Transverse colon (tissue), 4 donors: ENCODE data around the gene RHOB. TPM values are rescaled to one million over a fixed set of nuclear protein-coding genes. Genes with fewer than 3 reads are reported as not detected.

Source experiments
- DNase-seq: peaks from one replicate; pipeline ENCODE4 v3.0.0-alpha.2; 2019
- H3K27ac ChIP-seq, 4 donors: fragments of 200-600 bp; sonication (generic); 2 replicates each; pipeline ENCODE4 v1.5.1; 2016 to 2018; ENCODE audit warnings: inconsistent platforms in 4 of 4
- H3K27me3 ChIP-seq: fragments of 200-600 bp; sonication (generic); 2 replicates; pipeline ENCODE4 v1.5.1; 2017; ENCODE audit warnings: inconsistent platforms
- H3K36me3 ChIP-seq, 4 donors: fragments of 200-600 bp; sonication (generic); 2 replicates each; pipeline ENCODE4 v1.5.1; 2017 to 2019; ENCODE audit warnings: inconsistent platforms in 4 of 4
- H3K4me1 ChIP-seq, 4 donors: fragments of 200-600 bp; sonication (generic); 2 replicates each; pipeline ENCODE4 v1.5.1; 2017 to 2020; ENCODE audit warnings: inconsistent platforms in 4 of 4
- H3K4me3 ChIP-seq, 4 donors: fragments of 200-600 bp; sonication (generic); 1 replicate in 1 of 4; 2 replicates in 3 of 4; pipeline versions ENCODE4 v1.5.1 to v1.6.1; 2017 to 2019; ENCODE audit warnings: inconsistent platforms in 4 of 4
- H3K9me3 ChIP-seq, 2 donors: fragments of 200-600 bp; sonication (generic); 2 replicates each; pipeline ENCODE4 v1.5.1; 2017 to 2019; ENCODE audit warnings: inconsistent platforms in 2 of 2
- CTCF ChIP-seq, 5 experiments: fragments of 200-600 bp in 3 of 5; fragments of 450-650 bp in 2 of 5; sonication (generic) in 3 of 5; IDR thresholded peaks; 1 replicate in 2 of 5; 2 replicates in 3 of 5; pipeline ENCODE4 v1.5.1; 2016 to 2017; ENCODE audit warnings: antibody characterized with exemption in 5 of 5, inconsistent platforms in 3 of 5, mild to moderate bottlenecking in 2 of 5, moderate library complexity in 1 of 5
- EP300 ChIP-seq: sonication (generic); formaldehyde crosslinking; IDR thresholded peaks from one replicate; pipeline ENCODE4 v1.6.1; 2017; ENCODE audit warnings: antibody characterized with exemption, low read depth
- POLR2A ChIP-seq: fragments of 450-650 bp; IDR thresholded peaks from one replicate; pipeline ENCODE4 v1.6.1; 2016; ENCODE audit warnings: antibody characterized with exemption, mild to moderate bottlenecking, moderate library complexity
- POLR2AphosphoS5 ChIP-seq, 3 donors: sonication (generic); formaldehyde crosslinking; IDR thresholded peaks; one replicate each; pipeline ENCODE4 v1.6.1; 2016; ENCODE audit warnings: antibody characterized with exemption in 3 of 3
- WGBS, 2 donors: methylation state at CpG; one replicate each; pipeline ENCODE4 v1.1.5; 2018; ENCODE audit warnings: low coverage in 1 of 2; 5-methylcytosine and 5-hydroxymethylcytosine counted together
- in situ Hi-C, 4 donors: fragments of 200-750 bp; cut with MboI; loops; one replicate each; pipeline versions ENCODE4 v1.15.0 to v1.15.1; 2017; ENCODE audit warnings: low sequenced_read_pairs in 3 of 4, low pct_ligation_motif_present in 1 of 4, low pct_unique_long_range_greater_than_20kb in 1 of 4
- intact Hi-C: fragments of 100-400 bp; cut with DNase I; formaldehyde crosslinking; loops from one replicate; pipeline ENCODE4 v1.15.1; 2023; ENCODE audit warnings: low total_unique reads
- total RNA-seq, 4 donors: library from RNA; depleted of rRNA; stranded (reverse); fragments of >200 nt; gene quantifications; one replicate each; pipeline ENCODE4 v1.1.0, GENCODE V29; 2016

RHOB gene
- total RNA-seq, 4 donors from 2014 or later = 360 to 732 (median 532) TPM

- no peak for TF ChIP-seq CTCF (IDR thresholded peaks at IDR 0.05)
- intact Hi-C loops = no loop called here
- Histone ChIP-seq H3K4me1 (peaks cover 27 to 56% (median 34%) of the 10 kb centered on the region in 4 donors), H3K4me3 (no peak overlapping the region), H3K27ac (peak overlapping the region; percentile 65 to 86 (median 80)), H3K27me3 (no peaks in the 10 kb centered on the region), H3K36me3 (no peaks in the 10 kb centered on the region), H3K9me3 (no peaks in the 10 kb centered on the region)
- in situ Hi-C loops = no loop called here
- peak; percentile 7 for DNase-seq
- 60 to 87% methylated on average over 1 to 14 of the region's 14 CpGs for WGBS, 2 donors
Measured at GRCh38 chr2:20421336-20421987, 25.4 kb upstream of the RHOB start.

DNA sequence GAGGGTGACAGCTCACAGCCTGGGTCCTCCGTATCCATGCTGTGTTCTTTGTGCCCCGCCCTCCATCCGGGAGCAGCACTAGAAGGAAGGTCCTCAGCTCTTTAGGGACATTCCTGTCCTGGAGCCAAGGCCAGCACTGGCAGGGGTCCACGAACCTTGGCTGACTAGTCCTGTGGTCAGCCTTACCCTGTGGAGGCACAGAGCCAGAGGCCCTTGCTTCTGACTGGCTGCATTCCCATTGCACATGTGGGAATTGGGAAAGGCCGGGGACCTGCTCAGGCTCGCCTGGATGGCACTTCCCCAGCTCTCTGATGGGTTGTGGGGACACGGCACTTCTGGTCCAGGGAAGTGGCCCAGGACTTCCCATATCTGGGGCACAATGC lies 24.9 kb upstream of the RHOB start:
- no peaks in the 10 kb centered on the region for H3K27me3 ChIP-seq
- DNase-seq = peak; percentile 80
- 65% methylated on average over 7 of the region's 7 CpGs; no CpG with 5 or more reads in 1 of the 2 donors for WGBS, 2 donors
- no peak overlapping the region for H3K4me3 ChIP-seq
- no peaks in the 10 kb centered on the region for H3K36me3 ChIP-seq
- intact Hi-C loops = no loop called here
- peak overlapping the region; percentile 65 to 86 (median 80) for H3K27ac ChIP-seq
- in situ Hi-C loops = no loop called here
- H3K9me3 ChIP-seq = no peaks in the 10 kb centered on the region
- peaks cover 27 to 53% (median 34%) of the 10 kb centered on the region in 4 donors for H3K4me1 ChIP-seq
- no peak for TF ChIP-seq CTCF (IDR thresholded peaks at IDR 0.05)
- TF ChIP-seq POLR2AphosphoS5 (IDR thresholded peaks at IDR 0.05) = peak; percentile 50 to 75 (median 55)
- no peak for TF ChIP-seq POLR2A
- no peak for TF ChIP-seq EP300

- peak; percentile 25 for DNase-seq
- no peaks in the 10 kb centered on the region for H3K9me3 ChIP-seq
- TF ChIP-seq POLR2AphosphoS5 (IDR thresholded peaks at IDR 0.05) (peak in 2 of 3 donors; percentile 65 to 74), EP300 (no peak)
- H3K4me3 ChIP-seq = no peak overlapping the region
- H3K4me1 ChIP-seq = peaks cover 27 to 51% (median 34%) of the 10 kb centered on the region in 4 donors
- H3K27me3 ChIP-seq = no peaks in the 10 kb centered on the region
- in situ Hi-C loops = no loop called here
- no peaks in the 10 kb centered on the region for H3K36me3 ChIP-seq
- H3K27ac ChIP-seq = peak overlapping the region; percentile 65 to 86 (median 80)
- 68 to 76% methylated on average over 3 to 10 of the region's 11 CpGs for WGBS, 2 donors
- intact Hi-C loops = no loop called here
Measured at GRCh38 chr2:20422402-20423271, 24.2 kb upstream of the RHOB start.

GRCh38 chr2:20423359-20423758 lies 23.5 kb upstream of the RHOB start:
- H3K27me3 ChIP-seq = no peaks in the 10 kb centered on the region
- TF ChIP-seq EP300 (no peak), POLR2A (no peak), CTCF (IDR thresholded peaks at IDR 0.05) (no peak), POLR2AphosphoS5 (IDR thresholded peaks at IDR 0.05) (no peak)
- intact Hi-C loops (no loop called here), in situ Hi-C loops (no loop called here)
- H3K27ac ChIP-seq = peak overlapping the region; percentile 65 to 86 (median 80)
- no peaks in the 10 kb centered on the region for H3K36me3 ChIP-seq
- H3K9me3 ChIP-seq = no peaks in the 10 kb centered on the region
- no peak overlapping the region for H3K4me3 ChIP-seq
- H3K4me1 ChIP-seq = peaks cover 27 to 48% (median 32%) of the 10 kb centered on the region in 4 donors
- peak; percentile 2 for DNase-seq
- 60 to 91% methylated on average over 1 to 6 of the region's 6 CpGs for WGBS, 2 donors
